HEK293 (cell line): ENCODE data around the gene ECE1.

Experiments used
- IKZF3 ChIP-seq: fragments of 450-650 bp; IDR thresholded peaks from 2 replicates; pipeline ENCODE4 v1.5.0; 2018; ENCODE audit warnings: missing biosample characterization, mild to moderate bottlenecking, missing genetic modification characterization, moderate library complexity
- SP7 ChIP-seq: fragments of 450-650 bp; formaldehyde crosslinking; IDR thresholded peaks from 2 replicates; pipeline ENCODE4 v1.5.1; 2016; ENCODE audit warnings: missing biosample characterization, missing genetic modification characterization
- ZNF146 ChIP-seq: fragments of 450-650 bp; formaldehyde crosslinking; IDR thresholded peaks from 2 replicates; pipeline ENCODE4 v1.5.1; 2016; ENCODE audit warnings: missing biosample characterization, missing genetic modification characterization
- ZNF555 ChIP-seq: fragments of 450-650 bp; formaldehyde crosslinking; conservative IDR thresholded peaks from 2 replicates; pipeline ENCODE4 v1.5.1; 2017; ENCODE audit warnings: missing biosample characterization, mild to moderate bottlenecking, missing genetic modification characterization, inconsistent platforms

- TF ChIP-seq ZNF555 (tag by site-specific recombination), result no peak
- no peak for TF ChIP-seq IKZF3 (tag by site-specific recombination)
- TF ChIP-seq ZNF146, result no peak
- no peak for TF ChIP-seq SP7 (tag by site-specific recombination)
These were observed 31.7 kb downstream of the ECE1 start for GRCh38 chr1:21258331-21259134.
